ENCODE measurements around the gene PHKG2. TPM values are rescaled to one million over a fixed set of nuclear protein-coding genes. Genes with fewer than 3 reads are reported as not detected.

PHKG2 gene
- total RNA-seq, 3 donors from 2014 or later = 32.1 to 37.6 (median 33.0) TPM

GRCh38 chr16:30740364-30741251, 7.6 kb upstream of the PHKG2 start:
- ATAC-seq = peak; percentile 92
- Histone ChIP-seq H3K4me3 (no peak overlapping the region), H3K9me3 (no peaks in the 10 kb centered on the region), H3K36me3 (ENCODE audit: low read depth) (peaks cover 13% of the 10 kb centered on the region), H3K4me1 (ENCODE audit: low read depth) (peaks cover 24% of the 10 kb centered on the region)
- intact Hi-C loops (cut with DNase I, micrococcal nuclease) = no loop called here
- TF ChIP-seq CTCF (IDR thresholded peaks at IDR 0.05) = no peak
- DNase-seq = peak; percentile 92 to 96 (median 93)

GRCh38 chr16:30741461-30741914, 6.7 kb upstream of the PHKG2 start:
- DNase-seq (peak; percentile 51 to 78 (median 66)), ATAC-seq (peak; percentile 80)
- TF ChIP-seq CTCF (IDR thresholded peaks at IDR 0.05) = no peak
- intact Hi-C loops (cut with DNase I, micrococcal nuclease) = no loop called here
- Histone ChIP-seq H3K9me3 (no peaks in the 10 kb centered on the region), H3K4me3 (no peak overlapping the region), H3K36me3 (ENCODE audit: low read depth) (peaks cover 13% of the 10 kb centered on the region), H3K4me1 (ENCODE audit: low read depth) (peaks cover 28% of the 10 kb centered on the region)

GRCh38 chr16:30743716-30744115, 4.5 kb upstream of the PHKG2 start:
- DNase-seq (no peak), ATAC-seq (no peak)
- intact Hi-C loops (cut with DNase I, micrococcal nuclease) = no loop called here
- no peak overlapping the region for H3K4me3 ChIP-seq
- TF ChIP-seq CTCF (IDR thresholded peaks at IDR 0.05) = no peak
- H3K4me1 ChIP-seq (ENCODE audit: low read depth) = peaks cover 42% of the 10 kb centered on the region
- H3K36me3 ChIP-seq (ENCODE audit: low read depth) = peaks cover 3% of the 10 kb centered on the region
- H3K9me3 ChIP-seq = no peaks in the 10 kb centered on the region

- ATAC-seq = no peak
- intact Hi-C loops (cut with DNase I, micrococcal nuclease) = no loop called here
- H3K4me1 ChIP-seq (ENCODE audit: low read depth) = peaks cover 42% of the 10 kb centered on the region
- no peak for TF ChIP-seq CTCF (IDR thresholded peaks at IDR 0.05)
- no peaks in the 10 kb centered on the region for H3K9me3 ChIP-seq
- no peak overlapping the region for H3K4me3 ChIP-seq
- peaks cover 3% of the 10 kb centered on the region for H3K36me3 ChIP-seq (ENCODE audit: low read depth)
- DNase-seq = no peak
Measured at GRCh38 chr16:30744183-30744582, 4.0 kb upstream of the PHKG2 start.

- Histone ChIP-seq H3K36me3 (ENCODE audit: low read depth) (peaks cover 3% of the 10 kb centered on the region), H3K4me3 (no peak overlapping the region), H3K9me3 (no peaks in the 10 kb centered on the region), H3K4me1 (ENCODE audit: low read depth) (peaks cover 40% of the 10 kb centered on the region)
- DNase-seq (peak in 1 of 3 donors; percentile 55), ATAC-seq (peak; percentile 19)
- TF ChIP-seq CTCF (IDR thresholded peaks at IDR 0.05) = no peak
- intact Hi-C loops (cut with DNase I, micrococcal nuclease) = no loop called here
Measured at GRCh38 chr16:30745082-30745481, 3.1 kb upstream of the PHKG2 start.
